GM21515 (cell line): ENCODE results near the gene MPST.

Source experiments
- ATAC-seq: cut with Tn5 transposase; IDR thresholded peaks from one replicate; pipeline ENCODE4 v1.9.1; 2021; ENCODE audit not compliant: unreplicated experiment

Gene MPST

DNA sequence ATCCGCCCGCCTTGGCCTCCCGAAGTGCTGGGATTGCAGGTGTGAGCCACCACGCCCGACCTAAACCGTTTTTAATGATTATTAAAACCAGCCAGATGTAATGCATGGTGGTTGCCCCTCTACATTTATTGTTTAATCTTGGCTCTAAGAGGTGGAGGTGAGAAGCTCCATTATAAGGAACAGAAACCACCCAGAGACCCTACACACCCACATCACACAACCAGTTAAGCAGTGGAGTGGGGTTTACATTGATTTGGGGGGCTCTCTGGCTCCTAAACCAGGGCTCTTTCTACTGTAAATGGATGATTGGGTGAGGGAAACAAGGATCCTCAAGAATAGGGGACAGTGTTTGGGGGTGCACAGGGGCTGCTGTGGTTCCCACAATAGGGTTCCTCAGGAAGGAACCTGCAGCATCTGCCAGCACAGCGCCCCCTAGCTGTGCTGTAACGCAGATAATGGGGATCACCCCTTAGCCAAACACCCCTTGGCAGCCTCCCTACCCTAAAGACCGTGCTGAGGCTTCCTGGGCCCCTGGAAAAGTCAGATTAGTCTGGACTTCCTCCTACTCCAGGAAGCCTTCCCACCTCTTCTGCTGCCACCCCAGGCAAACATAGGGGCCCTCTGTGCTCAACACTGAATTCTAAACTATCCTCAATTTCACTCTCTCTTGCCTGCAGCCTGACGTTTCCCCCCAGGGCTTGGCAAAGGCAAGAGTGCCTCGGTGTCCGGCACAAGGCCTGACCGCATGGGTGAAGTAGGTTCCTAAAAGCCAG, 2.4 kb downstream of the MPST start:
- no peak for ATAC-seq

DNA sequence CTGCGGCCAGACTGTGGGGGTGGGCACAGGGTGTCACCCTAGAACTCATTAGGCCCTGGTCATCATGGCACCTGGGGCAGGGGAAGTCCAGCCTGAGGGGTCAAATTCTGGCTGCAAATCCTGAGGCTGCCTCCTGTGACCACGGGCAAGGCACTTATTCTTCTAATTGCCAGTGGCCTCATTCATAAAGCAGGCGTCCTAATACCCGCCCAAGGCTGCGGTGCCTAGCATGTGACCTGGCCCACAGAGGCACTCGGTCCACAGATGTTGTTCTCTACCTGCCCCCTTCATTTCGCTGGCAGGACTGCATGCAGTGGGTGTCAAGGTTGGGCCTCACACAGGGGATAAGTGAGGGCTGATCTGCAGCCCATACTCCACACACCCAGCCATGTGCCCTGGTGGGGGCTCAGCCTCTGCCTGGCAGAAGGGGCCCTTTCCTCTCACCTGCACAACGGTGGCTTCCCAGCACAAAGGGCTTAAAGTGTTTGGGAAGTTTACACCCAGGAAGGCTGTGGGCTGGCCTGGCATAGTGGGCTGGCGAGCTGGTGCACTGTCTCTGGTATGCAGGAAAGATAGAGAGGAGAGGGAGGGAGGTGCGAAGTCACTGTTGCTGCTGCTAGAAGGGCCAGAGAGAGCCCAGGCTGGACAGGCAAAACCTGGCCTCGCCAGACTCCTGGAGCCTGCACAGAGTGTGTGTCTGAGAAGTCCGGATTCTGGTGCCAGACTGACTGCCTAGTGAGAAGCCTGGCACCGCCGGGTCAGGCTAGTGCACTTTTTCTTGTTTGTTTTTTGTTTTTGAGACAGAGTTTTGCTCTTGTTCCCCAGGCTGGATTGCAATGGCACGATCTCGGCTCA, 3.2 kb downstream of the MPST start:
- no peak for ATAC-seq

DNA sequence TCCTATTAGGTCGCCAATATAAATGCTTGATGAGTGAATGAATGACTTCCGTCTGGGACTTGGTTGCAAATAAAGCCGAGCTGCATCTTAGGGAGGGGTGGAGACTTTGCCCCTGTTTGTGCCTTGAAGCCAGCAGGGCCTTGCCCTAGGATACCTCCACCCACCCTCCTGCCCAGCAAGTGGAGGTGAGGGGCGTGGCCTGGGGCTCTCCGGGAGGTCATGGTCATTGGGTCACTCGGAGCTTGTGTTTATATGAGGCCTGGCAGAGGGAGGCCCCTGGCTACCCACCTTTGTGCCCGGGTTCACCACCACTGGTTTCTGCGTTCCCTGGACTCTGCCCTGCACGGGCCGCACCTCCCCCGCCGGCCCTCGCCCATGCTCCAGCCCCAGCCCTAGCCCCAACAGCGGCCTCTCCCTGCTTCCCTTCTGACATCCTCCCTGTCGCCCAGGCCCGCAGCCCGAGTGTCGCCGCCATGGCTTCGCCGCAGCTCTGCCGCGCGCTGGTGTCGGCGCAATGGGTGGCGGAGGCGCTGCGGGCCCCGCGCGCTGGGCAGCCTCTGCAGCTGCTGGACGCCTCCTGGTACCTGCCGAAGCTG, 4.3 kb downstream of the MPST start:
- no peak for ATAC-seq

DNA sequence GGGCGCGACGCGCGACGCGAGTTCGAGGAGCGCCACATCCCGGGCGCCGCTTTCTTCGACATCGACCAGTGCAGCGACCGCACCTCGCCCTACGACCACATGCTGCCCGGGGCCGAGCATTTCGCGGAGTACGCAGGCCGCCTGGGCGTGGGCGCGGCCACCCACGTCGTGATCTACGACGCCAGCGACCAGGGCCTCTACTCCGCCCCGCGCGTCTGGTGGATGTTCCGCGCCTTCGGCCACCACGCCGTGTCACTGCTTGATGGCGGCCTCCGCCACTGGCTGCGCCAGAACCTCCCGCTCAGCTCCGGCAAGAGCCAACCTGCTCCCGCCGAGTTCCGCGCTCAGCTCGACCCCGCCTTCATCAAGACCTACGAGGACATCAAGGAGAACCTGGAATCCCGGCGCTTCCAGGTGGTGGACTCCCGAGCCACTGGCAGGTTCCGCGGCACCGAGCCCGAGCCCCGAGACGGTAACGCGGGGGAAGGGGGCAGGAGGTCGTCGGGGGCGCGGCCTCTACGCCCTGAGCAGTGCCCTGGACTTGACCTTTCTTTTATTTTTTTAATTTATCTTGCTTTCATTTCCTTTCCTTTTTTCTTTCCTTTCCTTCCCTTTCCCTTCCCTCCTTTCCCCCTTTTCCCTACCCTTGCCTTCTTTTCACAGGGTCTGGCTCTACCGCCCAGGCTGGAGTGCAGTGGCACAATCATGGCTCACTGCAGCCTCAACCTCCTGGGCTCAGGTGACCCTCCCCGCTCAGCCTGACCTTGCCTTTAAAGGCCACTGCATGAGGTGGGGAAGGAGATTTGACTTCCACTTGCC, 5.0 kb downstream of the MPST start:
- no peak for ATAC-seq

DNA sequence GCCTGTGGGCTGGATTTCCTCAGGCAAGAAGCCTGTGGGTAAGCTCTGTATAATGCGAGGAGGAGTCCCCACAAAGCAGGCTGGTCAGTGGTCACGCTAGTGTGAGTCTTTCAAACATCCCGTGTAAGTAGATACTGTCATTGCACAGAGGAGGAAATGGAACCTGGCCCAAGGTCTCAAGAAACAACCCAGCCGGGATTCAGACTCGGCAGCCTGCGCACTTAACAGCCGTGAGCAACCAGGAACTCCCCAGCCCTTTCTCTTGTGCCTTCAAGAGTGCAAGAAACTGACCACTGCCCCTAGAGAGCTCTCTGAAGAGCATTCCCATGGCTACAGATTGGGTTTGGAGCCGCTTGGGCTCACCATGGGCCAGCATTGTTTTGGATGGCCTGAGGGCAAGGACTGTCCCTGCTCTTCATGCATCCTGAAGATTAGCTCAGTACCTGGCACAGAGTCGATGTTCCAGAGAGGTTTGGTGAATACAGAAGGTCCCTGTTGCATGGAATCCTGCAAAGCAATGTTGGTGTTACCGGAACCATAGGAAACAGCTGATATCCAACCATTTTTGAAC, 6.0 kb downstream of the MPST start:
- ATAC-seq: no peak

DNA sequence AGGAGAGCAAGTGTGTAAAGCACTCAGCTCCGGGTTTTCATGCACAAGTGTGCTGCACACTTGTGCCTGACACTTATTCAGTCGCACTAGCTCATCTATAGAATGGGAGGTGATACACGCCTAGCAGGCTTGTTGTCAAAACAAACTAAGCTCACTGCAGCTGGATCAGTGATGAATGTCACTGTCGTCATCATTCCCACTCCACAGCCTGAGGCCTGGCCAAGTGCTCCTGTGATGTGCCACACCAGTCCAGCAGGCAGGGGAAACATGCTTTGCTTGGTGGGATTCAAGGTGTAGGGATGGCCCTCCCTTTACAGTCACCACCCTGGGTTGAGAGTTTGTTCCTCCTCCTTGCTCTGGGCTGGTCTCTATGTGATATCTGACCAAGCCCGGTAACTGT, 6.8 kb downstream of the MPST start:
- no peak for ATAC-seq

DNA sequence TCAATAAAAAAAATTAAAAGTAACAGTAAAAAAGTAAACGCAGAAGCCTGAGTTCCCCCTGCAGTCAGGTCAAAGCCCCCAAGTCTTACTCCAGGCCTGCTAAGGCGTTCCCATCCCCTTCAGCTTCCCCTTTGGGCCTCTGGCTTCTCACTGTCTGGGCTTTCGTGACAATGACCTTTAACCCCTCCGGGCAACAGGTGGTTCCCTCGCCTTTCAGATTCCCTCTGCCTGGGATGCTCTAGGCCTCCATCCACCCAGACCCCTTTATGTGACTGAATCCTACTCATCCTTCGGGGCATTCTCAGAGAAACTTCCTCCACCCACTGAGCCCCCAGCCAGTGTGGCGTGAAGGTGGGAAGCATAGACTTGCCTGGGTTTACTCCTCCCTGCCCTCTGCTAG, 8.0 kb downstream of the MPST start:
- no peak for ATAC-seq

DNA sequence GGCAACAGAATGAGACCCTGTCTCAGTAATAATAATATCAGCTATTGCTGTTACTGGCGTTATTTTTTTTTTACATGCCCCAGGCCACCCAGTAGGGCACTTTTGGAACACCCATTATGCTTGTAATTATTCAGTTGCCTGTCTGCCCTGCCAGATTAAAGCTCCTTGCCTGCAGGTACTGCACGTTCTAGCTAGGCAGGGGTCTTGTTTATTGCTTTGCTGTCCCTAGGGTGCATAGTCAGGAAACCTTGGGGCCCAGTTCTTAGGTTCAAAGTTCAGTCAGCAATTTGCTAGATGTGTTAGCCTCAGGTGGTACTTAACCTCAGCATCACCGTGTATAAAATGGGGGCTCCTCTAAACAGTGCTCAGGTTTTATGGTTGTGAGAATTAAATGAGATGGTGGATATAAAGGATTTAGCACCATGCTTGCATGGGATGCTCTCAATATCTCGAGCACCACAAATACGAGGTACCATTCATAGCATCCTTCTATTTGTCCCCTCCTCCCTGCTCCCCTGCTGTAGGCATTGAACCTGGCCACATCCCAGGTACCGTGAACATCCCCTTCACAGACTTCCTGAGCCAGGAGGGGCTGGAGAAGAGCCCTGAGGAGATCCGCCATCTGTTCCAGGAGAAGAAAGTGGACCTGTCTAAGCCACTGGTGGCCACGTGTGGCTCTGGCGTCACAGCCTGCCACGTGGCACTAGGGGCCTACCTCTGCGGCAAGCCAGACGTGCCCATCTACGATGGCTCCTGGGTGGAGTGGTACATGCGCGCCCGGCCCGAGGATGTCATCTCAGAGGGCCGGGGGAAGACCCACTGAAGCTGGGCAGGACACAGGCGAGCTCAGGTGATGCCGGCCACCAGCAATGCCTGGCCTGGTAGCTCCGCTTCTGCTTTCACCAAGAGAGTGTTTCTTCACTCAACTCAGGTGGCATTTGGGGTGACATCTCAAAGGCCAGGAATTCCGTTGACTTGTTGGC, 9.4 kb downstream of the MPST start:
- ATAC-seq: no peak

DNA sequence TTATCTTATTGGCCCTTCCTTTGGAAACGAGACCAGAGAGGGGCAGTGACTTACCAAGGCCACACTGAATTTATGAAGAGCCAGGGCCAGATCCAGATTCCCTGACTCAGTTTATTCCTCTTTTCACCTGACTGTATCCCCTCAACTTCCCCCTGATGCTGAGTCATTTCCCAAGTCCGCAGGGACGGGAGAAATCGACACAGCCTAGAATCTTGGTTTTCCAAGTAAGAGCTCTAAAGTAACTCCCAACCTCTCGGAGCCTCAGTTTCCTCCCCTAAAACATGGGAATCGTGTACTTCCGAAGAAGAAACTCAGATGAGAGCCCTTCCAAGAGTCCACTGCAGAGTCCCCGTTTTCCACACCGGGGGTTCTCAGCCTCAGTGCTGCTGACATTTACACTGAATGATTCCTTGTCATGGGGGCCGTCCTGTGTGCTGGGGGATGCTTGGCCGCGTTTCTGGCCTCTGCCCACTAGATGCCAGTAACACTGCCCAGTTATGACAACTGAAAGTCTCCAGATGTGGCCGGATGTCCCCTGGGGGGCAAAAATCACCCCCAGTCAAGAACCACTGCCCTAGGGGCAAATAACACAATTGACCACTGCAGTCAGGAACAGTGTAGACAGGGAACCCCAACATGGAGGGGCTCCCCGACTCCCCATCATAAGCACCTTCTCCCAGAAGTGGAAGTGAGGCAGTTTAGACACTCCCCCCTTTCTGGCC, 11.2 kb downstream of the MPST start:
- ATAC-seq: no peak

DNA sequence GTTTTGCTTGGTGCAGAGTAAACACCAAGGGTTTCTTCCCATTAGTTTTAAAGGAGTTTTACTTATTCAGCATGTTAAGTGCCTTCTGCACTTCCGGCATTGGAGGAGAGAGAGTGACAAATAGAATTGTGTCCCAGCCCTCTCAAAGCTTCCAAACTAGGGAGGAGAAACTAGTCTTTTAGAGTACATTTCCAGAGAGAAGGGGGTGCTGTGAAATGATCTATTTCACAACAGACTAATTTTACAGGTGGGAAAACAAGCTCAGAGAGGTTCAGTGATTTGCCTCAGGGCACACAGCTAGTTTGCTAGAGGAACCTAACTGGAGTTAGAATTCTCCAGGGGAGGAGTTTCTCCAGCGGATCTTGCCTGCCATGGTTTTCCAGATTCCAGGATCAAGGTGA, 12.6 kb downstream of the MPST start:
- ATAC-seq: no peak

DNA sequence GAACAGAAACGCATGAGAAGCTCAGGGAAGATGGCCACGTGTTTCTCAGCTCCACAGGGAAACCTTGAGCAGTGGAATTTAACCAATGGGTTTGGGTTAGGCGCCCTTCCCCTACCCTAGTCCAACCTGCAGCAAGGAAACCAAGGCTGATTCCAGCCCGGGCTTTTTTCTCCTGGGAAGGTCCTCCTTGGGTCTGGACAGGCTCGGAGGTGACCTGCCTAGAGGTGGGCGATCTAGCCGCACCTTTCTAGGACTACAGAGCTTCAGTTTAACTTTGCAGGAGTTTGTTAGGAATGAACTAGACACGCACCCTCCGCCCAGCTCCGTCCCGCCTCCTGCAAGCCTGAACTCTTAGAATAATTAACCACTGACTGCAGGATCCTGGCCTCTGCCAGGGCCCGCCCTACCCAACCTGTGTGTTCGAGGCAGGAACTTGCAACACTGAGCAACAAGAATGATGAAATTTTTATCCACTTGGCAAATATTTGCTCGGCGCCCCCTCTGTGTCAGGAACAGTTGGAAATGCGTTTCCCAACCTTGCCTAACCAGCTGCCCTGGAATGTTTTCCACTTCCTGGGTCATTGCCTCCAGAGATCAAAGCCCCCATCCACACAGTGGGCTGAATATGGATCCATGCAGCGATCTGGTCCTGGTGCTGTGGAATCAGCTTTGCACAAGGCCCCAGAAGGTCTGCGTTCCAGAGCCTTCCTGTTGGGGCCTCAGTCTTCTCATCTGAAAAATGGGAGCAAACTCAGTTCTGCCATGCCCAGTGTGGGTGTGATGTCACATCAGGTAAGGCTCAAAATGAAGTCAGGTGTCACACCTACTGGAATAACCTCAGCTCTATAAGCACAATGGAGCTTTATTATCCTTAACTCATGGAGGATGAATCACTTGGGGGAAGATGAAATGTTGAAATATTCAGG, 13.3 kb downstream of the MPST start:
- no peak for ATAC-seq

DNA sequence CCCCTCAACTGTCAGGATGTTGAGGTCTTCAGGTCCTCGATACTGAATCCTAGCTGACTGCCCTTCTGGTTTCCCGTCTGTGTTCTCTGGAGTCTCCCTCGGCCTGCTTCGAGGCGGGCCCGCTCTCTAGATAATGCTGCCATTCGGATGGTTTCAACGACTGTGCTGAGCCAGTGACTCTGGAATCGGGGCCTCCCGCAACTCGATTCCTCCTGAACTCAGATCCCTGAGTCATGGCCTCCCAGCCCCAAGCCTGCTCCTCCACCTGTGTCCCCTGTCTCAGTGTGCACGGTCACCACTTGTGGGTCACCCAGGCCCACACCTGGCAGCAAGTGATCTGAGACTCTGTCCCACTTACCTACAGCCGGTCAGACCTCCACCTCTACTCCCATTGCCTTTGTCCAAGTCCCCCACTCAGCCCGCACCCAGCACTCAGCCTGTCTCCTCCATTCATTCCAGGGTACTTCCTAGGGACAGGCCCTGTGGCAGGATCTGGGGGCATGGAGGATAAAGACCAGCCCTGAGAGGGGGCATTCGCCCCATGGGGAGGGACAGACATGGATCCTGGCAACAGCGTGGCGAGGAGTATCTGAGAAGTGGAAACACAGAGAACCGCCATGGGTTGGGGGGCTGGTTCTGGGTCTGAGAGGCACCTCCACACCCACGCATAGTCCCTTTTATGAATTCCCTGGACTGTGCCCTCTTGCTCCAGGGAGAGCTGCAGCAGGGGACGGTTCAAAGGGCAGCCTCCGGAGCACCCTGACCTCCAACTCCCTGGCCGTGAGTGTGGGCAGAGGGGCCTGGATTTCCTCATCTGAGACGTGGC, 14.3 kb downstream of the MPST start:
- ATAC-seq: no peak

DNA sequence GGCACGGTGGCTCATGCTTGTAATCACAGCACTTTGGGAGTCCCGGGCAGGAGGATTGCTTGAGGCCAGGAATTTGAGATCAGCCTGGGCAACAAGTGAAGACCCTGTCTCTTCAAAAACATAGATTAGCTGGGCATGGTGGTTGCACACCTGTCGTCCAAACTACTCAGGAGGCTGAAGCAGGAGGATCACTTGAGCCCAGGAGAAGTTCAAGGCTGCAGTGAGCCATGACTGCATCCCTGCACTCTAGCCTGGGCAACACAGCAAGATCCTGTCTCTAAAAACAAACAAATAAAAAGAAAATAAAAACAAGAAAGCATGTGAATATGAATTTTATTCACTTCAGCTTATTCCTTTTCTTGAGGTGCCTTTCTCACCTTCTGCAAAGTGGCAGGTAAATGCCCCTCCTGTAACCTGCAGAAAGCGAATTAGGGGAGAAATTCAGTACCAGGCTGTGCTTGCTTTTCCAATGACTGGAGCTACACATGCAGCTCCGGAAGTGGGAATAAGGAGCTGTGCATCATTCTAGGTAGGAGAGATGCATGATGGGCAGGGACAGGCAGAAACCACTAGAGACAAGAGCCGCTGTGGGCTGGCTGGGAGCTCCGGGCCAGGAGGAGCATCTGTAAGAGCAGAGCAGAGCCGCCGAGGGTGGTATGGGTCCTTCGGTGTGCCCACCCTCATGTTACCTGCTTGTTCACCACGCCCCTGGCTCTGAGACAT, 17.3 kb downstream of the MPST start:
- no peak for ATAC-seq

DNA sequence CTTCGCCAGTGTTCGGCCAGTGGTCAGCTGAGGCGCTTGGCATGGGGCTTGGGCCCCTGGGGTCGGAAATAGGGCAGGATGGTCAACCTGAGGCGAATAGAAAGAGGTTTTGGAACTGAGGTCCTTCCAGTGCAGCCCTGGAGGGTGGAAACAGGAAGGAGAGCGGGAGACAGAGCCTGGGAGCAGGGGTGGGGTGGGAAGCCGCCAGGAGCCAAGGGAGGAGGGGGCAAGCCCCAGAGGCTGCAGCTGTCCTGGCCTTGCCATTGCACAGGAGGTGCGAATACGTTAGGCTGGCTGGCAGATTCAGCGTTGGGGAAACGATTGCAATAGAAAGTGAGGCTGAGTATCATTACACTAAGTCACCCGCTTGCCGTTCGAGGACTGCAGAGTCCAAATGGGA, 18.1 kb downstream of the MPST start:
- ATAC-seq: no peak

DNA sequence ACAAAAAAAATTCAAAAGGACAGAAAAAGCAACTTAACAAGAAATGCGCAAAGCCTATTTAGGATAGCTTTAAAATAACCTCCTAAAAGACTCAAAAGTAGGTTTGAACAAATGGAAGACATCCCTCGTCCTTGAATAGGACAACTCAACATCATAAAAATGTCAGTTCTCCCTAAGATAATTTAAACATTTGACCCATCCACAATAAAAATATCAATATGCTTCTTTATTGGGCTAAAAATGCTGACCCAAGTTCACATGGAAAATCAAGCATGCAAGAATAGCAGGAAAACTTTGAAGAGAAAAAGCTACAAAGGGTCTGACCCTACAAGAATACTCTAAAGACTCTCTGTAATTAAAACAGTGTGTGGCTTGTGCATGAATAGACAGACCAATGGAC, 19.9 kb downstream of the MPST start:
- ATAC-seq: no peak

DNA sequence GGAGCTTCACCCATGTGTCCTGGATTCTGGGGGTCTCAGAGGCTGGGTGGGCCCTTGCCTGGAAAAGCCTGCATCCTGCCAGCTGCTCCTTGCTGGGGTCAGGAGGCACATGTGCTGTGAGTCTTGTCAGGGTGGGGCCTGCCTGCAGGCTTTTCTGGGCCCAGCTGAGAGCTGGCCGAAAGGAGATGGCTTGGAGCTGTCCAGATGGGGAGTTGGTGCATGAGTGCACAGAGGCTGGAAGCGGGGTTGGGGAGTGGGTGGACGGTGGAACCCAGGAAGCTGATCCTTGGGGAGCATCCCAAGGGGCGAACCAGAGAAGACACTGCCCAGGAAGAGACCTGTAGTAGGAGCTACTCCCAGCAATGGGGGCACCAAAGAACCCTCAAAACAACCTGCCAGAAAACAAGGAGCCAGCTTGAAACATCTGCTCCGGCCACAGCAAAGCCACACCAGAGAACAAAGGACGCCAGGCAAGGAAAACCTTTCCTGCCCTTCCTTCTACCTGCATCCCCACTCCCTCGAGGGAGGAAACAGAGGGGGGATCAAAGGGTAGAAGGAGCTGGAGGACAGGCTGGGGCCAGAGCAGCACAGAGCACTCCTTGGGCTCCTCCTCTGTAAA, 23.8 kb downstream of the MPST start:
- ATAC-seq: no peak
